ENCODE results near the gene FKRP. TPM values are rescaled to one million over a fixed set of nuclear protein-coding genes. Genes with fewer than 3 reads are reported as not detected.

The FKRP gene
- total and polyA plus RNA-seq, 2 of the 13 experiments (the other 11 are each of a cell fraction or from before 2014, with no cell fraction given) = 7.3 to 9.8 TPM

GRCh38 chr19:46732966-46733689, 12.7 kb upstream of the FKRP start:
- POLR2A ChIA-PET = no interaction called here
- DNase-seq (ENCODE audit: low spot score) = no peak
- Histone ChIP-seq H3K36me3 (replicated peaks in 1 of 2; ENCODE audit: control insufficient read depth in 1 of 2, insufficient read depth in 2 of 2, low read length in 2 of 2) (peaks cover 49 to 82% of the 10 kb centered on the region in 2 experiments), H3K4me1 (ENCODE audit: insufficient read depth, low read length) (no peaks in the 10 kb centered on the region), H3K27me3 (ENCODE audit: control insufficient read depth in 1 of 2, insufficient read depth in 2 of 2, low read length in 2 of 2) (no peaks in the 10 kb centered on the region), H3K4me3 (replicated peaks in 1 of 3; ENCODE audit: insufficient read depth in 1 of 3, low read depth in 2 of 3, low read length in 3 of 3) (no peak overlapping the region), H3K79me2 (ENCODE audit: insufficient read depth, low read length) (peaks cover 4% of the 10 kb centered on the region), H3K9ac (ENCODE audit: insufficient read depth, low read depth, low read length) (no peak overlapping the region), H3K4me2 (ENCODE audit: low read depth, low read length) (no peak overlapping the region), H2AFZ (ENCODE audit: low read length) (no peak overlapping the region), H3K27ac (ENCODE audit: extremely low read length, insufficient read depth, low read length) (no peak overlapping the region), H4K20me1 (ENCODE audit: insufficient read depth, low read length) (peaks cover 17% of the 10 kb centered on the region; the same call in 1 of the 2 replicates), H3K9me3 (ENCODE audit: low read length) (no peaks in the 10 kb centered on the region)
- no peak for FAIRE-seq
- WGBS (ENCODE audit: low lambda C conversion rate) = 95% methylated on average over 11 of the region's 23 CpGs
- BruUV-seq (replicated peaks) = no TSS peak
- intact Hi-C loops (cut with micrococcal nuclease; ENCODE audit: unreplicated experiment) (no loop called here), in situ Hi-C loops (cut with HindIII; ENCODE audit: extremely low pct_ligation_motif_present, low pct_unique_long_range_greater_than_20kb) (no loop called here)
- CTCF ChIA-PET (ENCODE audit: low intra/inter-chr PET ratio, low total read pairs) = no interaction called here
- ATAC-seq = no peak
- TF ChIP-seq FOXA3 (CRISPR knock-in tag; IDR thresholded peaks at IDR 0.05) (no peak), EZH2 (conservative IDR thresholded peaks at IDR 0.05; ENCODE audit: low read depth, low read length) (no peak)

GRCh38 chr19:46733690-46734292, 12.1 kb upstream of the FKRP start:
- Histone ChIP-seq H4K20me1 (ENCODE audit: insufficient read depth, low read length) (peaks cover 12% of the 10 kb centered on the region; the same call in 1 of the 2 replicates), H3K27ac (ENCODE audit: extremely low read length, insufficient read depth, low read length) (no peak overlapping the region), H3K79me2 (ENCODE audit: insufficient read depth, low read length) (peaks cover 9% of the 10 kb centered on the region), H3K9me3 (ENCODE audit: low read length) (no peaks in the 10 kb centered on the region), H3K27me3 (ENCODE audit: control insufficient read depth in 1 of 2, insufficient read depth in 2 of 2, low read length in 2 of 2) (no peaks in the 10 kb centered on the region), H3K4me3 (replicated peaks in 1 of 3; ENCODE audit: insufficient read depth in 1 of 3, low read depth in 2 of 3, low read length in 3 of 3) (no peak overlapping the region), H2AFZ (ENCODE audit: low read length) (no peak overlapping the region), H3K4me1 (ENCODE audit: insufficient read depth, low read length) (no peaks in the 10 kb centered on the region), H3K4me2 (ENCODE audit: low read depth, low read length) (no peak overlapping the region), H3K36me3 (replicated peaks in 1 of 2; ENCODE audit: control insufficient read depth in 1 of 2, insufficient read depth in 2 of 2, low read length in 2 of 2) (peaks cover 52 to 83% of the 10 kb centered on the region in 2 experiments), H3K9ac (ENCODE audit: insufficient read depth, low read depth, low read length) (no peak overlapping the region)
- ATAC-seq (no peak), DNase-seq (ENCODE audit: low spot score) (no peak), FAIRE-seq (no peak)
- POLR2A ChIA-PET = no interaction called here
- 98% methylated on average over 10 of the region's 11 CpGs for WGBS (ENCODE audit: low lambda C conversion rate)
- CTCF ChIA-PET (ENCODE audit: low intra/inter-chr PET ratio, low total read pairs) = no interaction called here
- intact Hi-C loops (cut with micrococcal nuclease; ENCODE audit: unreplicated experiment) = no loop called here
- no TSS peak for BruUV-seq (replicated peaks)
- in situ Hi-C loops (cut with HindIII; ENCODE audit: extremely low pct_ligation_motif_present, low pct_unique_long_range_greater_than_20kb) = no loop called here
- no peak for TF ChIP-seq RBFOX2 (IDR thresholded peaks at IDR 0.05; ENCODE audit: low read depth, low read length)
- TF ChIP-seq, protein P1, sequence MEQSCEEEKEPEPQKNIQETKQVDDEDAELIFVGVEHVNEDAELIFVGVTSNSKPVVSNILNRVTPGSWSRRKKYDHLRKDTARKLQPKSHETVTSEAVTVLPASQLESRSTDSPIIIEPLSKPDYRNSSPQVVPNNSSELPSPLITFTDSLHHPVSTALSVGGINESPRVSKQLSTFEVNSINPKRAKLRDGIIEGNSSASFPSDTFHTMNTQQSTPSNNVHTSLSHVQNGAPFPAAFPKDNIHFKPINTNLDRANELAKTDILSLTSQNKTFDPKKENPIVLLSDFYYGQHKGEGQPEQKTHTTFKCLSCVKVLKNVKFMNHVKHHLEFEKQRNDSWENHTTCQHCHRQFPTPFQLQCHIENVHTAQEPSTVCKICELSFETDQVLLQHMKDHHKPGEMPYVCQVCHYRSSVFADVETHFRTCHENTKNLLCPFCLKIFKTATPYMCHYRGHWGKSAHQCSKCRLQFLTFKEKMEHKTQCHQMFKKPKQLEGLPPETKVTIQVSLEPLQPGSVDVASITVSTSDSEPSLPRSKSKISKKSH (CRISPR knock-in tag; IDR thresholded peaks at IDR 0.05; ENCODE audit: borderline replicate concordance) = no peak
- TF ChIP-seq NCOA5 (CRISPR knock-in tag; IDR thresholded peaks at IDR 0.05) = no peak
- no peak for TF ChIP-seq ZFYVE20 (CRISPR knock-in tag; IDR thresholded peaks at IDR 0.05; ENCODE audit: borderline replicate concordance, low read depth)
- no peak for TF ChIP-seq KDM1A (CRISPR knock-in tag; IDR thresholded peaks at IDR 0.05)
- TF ChIP-seq SP140L (CRISPR knock-in tag; IDR thresholded peaks at IDR 0.05; ENCODE audit: borderline replicate concordance) = no peak
- no peak for TF ChIP-seq ZBTB10 (CRISPR knock-in tag; IDR thresholded peaks at IDR 0.05; ENCODE audit: borderline replicate concordance)
